Measurements from ENCODE around the gene SLC37A4. TPM values are rescaled to one million over a fixed set of nuclear protein-coding genes. Genes with fewer than 3 reads are reported as not detected.

The SLC37A4 gene
- total and polyA plus RNA-seq, 2 of the 13 experiments (the other 11 are each of a cell fraction or from before 2014, with no cell fraction given): 43.0 to 56.1 TPM

DNA sequence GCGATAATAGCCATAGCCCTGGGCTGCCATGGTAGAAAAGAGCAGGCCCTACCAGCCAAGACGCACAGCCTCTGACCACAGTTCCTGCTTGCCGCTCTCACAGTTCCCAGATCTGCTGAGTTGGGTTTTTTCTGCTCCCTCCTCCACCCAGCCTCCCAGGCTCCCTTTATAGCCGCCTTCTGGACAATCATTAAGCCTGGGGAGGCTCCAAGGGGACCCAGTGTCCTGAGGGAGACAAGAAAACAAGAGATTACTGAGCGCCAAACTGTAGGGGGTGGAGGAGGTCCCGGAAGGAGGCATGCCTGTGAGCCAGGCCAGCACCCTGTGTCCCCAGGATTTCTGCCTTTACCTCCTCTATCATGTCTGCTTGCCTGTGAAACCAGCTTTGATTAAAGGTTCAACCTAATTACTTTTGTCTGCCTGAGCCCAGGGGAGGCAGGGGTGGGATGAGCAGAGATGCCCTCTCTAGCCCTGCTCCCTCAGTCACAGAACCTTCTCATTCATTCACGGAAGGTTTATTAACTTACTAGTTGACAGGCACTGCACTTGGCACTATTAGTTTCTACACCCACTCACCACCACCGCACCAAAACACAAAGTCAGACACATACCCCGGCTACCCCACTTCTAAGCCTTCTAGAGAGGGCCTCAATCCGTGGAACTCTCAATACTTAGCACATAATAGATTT is 1.2 kb downstream of the SLC37A4 start (continued):
- TF ChIP-seq, protein P1, sequence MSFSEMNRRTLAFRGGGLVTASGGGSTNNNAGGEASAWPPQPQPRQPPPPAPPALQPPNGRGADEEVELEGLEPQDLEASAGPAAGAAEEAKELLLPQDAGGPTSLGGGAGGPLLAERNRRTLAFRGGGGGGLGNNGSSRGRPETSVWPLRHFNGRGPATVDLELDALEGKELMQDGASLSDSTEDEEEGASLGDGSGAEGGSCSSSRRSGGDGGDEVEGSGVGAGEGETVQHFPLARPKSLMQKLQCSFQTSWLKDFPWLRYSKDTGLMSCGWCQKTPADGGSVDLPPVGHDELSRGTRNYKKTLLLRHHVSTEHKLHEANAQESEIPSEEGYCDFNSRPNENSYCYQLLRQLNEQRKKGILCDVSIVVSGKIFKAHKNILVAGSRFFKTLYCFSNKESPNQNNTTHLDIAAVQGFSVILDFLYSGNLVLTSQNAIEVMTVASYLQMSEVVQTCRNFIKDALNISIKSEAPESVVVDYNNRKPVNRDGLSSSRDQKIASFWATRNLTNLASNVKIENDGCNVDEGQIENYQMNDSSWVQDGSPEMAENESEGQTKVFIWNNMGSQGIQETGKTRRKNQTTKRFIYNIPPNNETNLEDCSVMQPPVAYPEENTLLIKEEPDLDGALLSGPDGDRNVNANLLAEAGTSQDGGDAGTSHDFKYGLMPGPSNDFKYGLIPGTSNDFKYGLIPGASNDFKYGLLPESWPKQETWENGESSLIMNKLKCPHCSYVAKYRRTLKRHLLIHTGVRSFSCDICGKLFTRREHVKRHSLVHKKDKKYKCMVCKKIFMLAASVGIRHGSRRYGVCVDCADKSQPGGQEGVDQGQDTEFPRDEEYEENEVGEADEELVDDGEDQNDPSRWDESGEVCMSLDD (CRISPR knock-in tag; IDR thresholded peaks at IDR 0.05; ENCODE audit: borderline replicate concordance): no peak
- TF ChIP-seq ATF7-NPFF (CRISPR knock-in tag; IDR thresholded peaks at IDR 0.05; ENCODE audit: low read depth) (no peak), FOSL2 (CRISPR knock-in tag; IDR thresholded peaks at IDR 0.05) (peak; percentile 13; the same call in 1 of the 2 replicates), ZNF607 (CRISPR knock-in tag; IDR thresholded peaks at IDR 0.05; ENCODE audit: borderline replicate concordance) (peak; percentile 39; the same call in 1 of the 2 replicates), CEBPG (CRISPR knock-in tag; IDR thresholded peaks at IDR 0.05) (peak; percentile 13; the same call in 1 of the 2 replicates), ATF6 (CRISPR knock-in tag; conservative IDR thresholded peaks at IDR 0.05) (no peak), ZNF331 (CRISPR knock-in tag; IDR thresholded peaks at IDR 0.05) (peak; percentile 77), ZNF800 (CRISPR knock-in tag; IDR thresholded peaks at IDR 0.05) (no peak; the same call in 1 of the 2 replicates), ATM (IDR thresholded peaks at IDR 0.05; ENCODE audit: borderline replicate concordance) (no peak), ZKSCAN1 (IDR thresholded peaks at IDR 0.05; ENCODE audit: low read length) (no peak), CERS6 (CRISPR knock-in tag; IDR thresholded peaks at IDR 0.05) (no peak)
- TF ChIP-seq, protein P2, sequence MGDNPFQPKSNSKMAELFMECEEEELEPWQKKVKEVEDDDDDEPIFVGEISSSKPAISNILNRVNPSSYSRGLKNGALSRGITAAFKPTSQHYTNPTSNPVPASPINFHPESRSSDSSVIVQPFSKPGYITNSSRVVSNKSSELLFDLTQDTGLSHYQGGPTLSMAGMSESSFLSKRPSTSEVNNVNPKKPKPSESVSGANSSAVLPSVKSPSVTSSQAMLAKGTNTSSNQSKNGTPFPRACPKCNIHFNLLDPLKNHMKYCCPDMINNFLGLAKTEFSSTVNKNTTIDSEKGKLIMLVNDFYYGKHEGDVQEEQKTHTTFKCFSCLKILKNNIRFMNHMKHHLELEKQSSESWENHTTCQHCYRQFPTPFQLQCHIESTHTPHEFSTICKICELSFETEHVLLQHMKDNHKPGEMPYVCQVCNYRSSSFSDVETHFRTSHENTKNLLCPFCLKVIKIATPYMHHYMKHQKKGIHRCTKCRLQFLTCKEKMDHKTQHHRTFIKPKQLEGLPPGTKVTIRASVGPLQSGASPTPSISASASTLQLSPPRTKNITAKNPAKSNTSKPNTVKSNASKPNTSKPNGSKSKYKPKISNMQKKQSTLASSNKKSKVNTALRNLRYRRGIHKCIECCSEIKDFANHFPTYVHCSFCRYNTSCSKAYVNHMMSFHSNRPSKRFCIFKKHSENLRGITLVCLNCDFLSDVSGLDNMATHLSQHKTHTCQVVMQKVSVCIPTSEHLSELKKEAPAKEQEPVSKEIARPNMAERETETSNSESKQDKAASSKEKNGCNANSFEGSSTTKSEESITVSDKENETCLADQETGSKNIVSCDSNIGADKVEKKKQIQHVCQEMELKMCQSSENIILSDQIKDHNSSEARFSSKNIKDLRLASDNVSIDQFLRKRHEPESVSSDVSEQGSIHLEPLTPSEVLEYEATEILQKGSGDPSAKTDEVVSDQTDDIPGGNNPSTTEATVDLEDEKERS (CRISPR knock-in tag; IDR thresholded peaks at IDR 0.05): no peak
- TF ChIP-seq, protein P3, sequence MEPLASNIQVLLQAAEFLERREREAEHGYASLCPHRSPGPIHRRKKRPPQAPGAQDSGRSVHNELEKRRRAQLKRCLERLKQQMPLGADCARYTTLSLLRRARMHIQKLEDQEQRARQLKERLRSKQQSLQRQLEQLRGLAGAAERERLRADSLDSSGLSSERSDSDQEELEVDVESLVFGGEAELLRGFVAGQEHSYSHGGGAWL (CRISPR knock-in tag; IDR thresholded peaks at IDR 0.05): 0 out of 2 replicates have a peak, but pooled peaks have one; percentile 24
- TF ChIP-seq, protein P4, sequence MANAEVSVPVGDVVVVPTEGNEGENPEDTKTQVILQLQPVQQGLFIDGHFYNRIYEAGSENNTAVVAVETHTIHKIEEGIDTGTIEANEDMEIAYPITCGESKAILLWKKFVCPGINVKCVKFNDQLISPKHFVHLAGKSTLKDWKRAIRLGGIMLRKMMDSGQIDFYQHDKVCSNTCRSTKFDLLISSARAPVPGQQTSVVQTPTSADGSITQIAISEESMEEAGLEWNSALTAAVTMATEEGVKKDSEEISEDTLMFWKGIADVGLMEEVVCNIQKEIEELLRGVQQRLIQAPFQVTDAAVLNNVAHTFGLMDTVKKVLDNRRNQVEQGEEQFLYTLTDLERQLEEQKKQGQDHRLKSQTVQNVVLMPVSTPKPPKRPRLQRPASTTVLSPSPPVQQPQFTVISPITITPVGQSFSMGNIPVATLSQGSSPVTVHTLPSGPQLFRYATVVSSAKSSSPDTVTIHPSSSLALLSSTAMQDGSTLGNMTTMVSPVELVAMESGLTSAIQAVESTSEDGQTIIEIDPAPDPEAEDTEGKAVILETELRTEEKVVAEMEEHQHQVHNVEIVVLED (CRISPR knock-in tag; IDR thresholded peaks at IDR 0.05; ENCODE audit: borderline replicate concordance): no peak

Data from HepG2 (cell line).